A549 (cell line): ENCODE data around the gene CX3CR1.

Source experiments
- CEBPB ChIP-seq, 2 experiments: fragments of >200 bp in 1 of 2; sonication (Bioruptor Twin) in 1 of 2; formaldehyde crosslinking in 1 of 2; IDR thresholded peaks; 2 replicates each; pipeline ENCODE4 v1.6.1; 2012 to 2016
- EP300 ChIP-seq, 2 experiments: fragments of >200 bp; sonication (Bioruptor Twin); formaldehyde crosslinking; IDR thresholded peaks; 2 replicates in 1 of 2; 3 replicates in 1 of 2; pipeline ENCODE4 v1.6.1; 2016 to 2017
- ESRRA ChIP-seq: fragments of 150-350 bp; IDR thresholded peaks from 2 replicates; pipeline ENCODE4 v1.6.1; 2014; ENCODE audit warnings: mild to moderate bottlenecking, low read length, borderline replicate concordance
- JUN ChIP-seq, 2 experiments: fragments of >200 bp; sonication (Bioruptor Twin); formaldehyde crosslinking; IDR thresholded peaks; 2 replicates in 1 of 2; 3 replicates in 1 of 2; pipeline ENCODE4 v1.6.1; 2016 to 2017
- MYC ChIP-seq: IDR thresholded peaks from 2 replicates; pipeline ENCODE4 v1.6.1; 2012; ENCODE audit warnings: mild to moderate bottlenecking, inconsistent platforms, low read length, improper control_type of control experiment, borderline replicate concordance
- NFE2L2 ChIP-seq: fragments of 150-350 bp; conservative IDR thresholded peaks from 2 replicates; pipeline ENCODE4 v1.6.1; 2014; ENCODE audit warnings: low read length
- POLR2AphosphoS2 ChIP-seq: conservative IDR thresholded peaks from 2 replicates; pipeline ENCODE4 v1.6.1; 2012; ENCODE audit warnings: low read length, improper control_type of control experiment, inconsistent platforms
- RAD21 ChIP-seq, 2 experiments: fragments of >200 bp in 1 of 2; sonication (Bioruptor Twin) in 1 of 2; formaldehyde crosslinking in 1 of 2; IDR thresholded peaks in 1 of 2; conservative IDR thresholded peaks in 1 of 2; 2 replicates in 1 of 2; 3 replicates in 1 of 2; pipeline ENCODE4 v1.6.1; 2012 to 2018; ENCODE audit warnings: inconsistent platforms in 1 of 2
- RNF2 ChIP-seq: fragments of 200-600 bp; sonication (generic); IDR thresholded peaks from 2 replicates; pipeline ENCODE4 v1.6.1; 2016; ENCODE audit warnings: low read depth, mild to moderate bottlenecking, antibody characterized with exemption, moderate library complexity, borderline replicate concordance
- TF ChIP-seq, protein P1 (sequence below): fragments of 200-600 bp; sonication (generic); IDR thresholded peaks from 2 replicates; pipeline ENCODE4 v1.6.1; 2016; ENCODE audit warnings: antibody characterized with exemption, mild to moderate bottlenecking, moderate library complexity
- TF ChIP-seq, protein P2 (sequence below): fragments of 250-450 bp; sonication (Bioruptor Pico); IDR thresholded peaks from 2 replicates; pipeline ENCODE4 v1.5.0; 2021; ENCODE audit warnings: mild to moderate bottlenecking, moderate library complexity, borderline replicate concordance
- TF ChIP-seq, protein P3 (sequence below): fragments of >200 bp; sonication (Bioruptor Twin); formaldehyde crosslinking; IDR thresholded peaks from 3 replicates; pipeline ENCODE4 v1.5.1; 2016

DNA sequence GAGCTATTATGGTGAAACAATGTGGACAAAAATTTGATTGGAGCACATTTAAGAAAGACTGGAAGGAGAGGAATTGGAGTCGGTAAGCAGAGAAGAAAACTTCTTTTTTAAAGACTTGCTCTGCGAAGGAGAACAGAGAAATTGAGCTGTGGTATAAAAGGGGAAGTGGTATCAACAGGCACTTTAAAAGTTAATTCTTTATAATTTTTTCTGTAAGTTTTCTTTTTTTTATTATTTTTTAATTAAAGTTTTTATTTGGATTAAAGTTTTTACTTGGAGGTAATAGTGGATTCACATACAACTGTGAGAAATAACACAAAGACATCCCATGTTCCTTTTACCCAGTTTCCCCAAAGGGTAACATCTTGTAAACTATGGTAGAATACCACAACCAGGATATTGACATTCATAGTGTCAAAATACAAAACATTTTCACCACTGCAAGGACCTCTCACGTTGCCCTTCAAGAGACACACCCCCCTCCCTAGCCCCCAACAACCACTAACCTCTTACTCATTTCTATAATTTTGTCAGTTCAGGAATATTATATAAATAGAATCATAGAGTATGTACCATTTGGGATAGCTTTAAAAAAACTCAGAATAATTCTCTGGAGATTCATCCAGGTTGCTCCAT lies 53.6 kb downstream of the CX3CR1 start:
- TF ChIP-seq RAD21 (conservative IDR thresholded peaks at IDR 0.05 in 1 of 2, IDR thresholded peaks at IDR 0.05 in 1 of 2) (no peak), MYC (no peak), JUN (IDR thresholded peaks at IDR 0.05) (no peak), EP300 (IDR thresholded peaks at IDR 0.05) (no peak), ESRRA (no peak), CEBPB (IDR thresholded peaks at IDR 0.05) (no peak), POLR2AphosphoS2 (no peak), RNF2 (no peak), NFE2L2 (no peak)
- TF ChIP-seq, protein P1, sequence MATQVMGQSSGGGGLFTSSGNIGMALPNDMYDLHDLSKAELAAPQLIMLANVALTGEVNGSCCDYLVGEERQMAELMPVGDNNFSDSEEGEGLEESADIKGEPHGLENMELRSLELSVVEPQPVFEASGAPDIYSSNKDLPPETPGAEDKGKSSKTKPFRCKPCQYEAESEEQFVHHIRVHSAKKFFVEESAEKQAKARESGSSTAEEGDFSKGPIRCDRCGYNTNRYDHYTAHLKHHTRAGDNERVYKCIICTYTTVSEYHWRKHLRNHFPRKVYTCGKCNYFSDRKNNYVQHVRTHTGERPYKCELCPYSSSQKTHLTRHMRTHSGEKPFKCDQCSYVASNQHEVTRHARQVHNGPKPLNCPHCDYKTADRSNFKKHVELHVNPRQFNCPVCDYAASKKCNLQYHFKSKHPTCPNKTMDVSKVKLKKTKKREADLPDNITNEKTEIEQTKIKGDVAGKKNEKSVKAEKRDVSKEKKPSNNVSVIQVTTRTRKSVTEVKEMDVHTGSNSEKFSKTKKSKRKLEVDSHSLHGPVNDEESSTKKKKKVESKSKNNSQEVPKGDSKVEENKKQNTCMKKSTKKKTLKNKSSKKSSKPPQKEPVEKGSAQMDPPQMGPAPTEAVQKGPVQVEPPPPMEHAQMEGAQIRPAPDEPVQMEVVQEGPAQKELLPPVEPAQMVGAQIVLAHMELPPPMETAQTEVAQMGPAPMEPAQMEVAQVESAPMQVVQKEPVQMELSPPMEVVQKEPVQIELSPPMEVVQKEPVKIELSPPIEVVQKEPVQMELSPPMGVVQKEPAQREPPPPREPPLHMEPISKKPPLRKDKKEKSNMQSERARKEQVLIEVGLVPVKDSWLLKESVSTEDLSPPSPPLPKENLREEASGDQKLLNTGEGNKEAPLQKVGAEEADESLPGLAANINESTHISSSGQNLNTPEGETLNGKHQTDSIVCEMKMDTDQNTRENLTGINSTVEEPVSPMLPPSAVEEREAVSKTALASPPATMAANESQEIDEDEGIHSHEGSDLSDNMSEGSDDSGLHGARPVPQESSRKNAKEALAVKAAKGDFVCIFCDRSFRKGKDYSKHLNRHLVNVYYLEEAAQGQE = no peak
- TF ChIP-seq, protein P2, sequence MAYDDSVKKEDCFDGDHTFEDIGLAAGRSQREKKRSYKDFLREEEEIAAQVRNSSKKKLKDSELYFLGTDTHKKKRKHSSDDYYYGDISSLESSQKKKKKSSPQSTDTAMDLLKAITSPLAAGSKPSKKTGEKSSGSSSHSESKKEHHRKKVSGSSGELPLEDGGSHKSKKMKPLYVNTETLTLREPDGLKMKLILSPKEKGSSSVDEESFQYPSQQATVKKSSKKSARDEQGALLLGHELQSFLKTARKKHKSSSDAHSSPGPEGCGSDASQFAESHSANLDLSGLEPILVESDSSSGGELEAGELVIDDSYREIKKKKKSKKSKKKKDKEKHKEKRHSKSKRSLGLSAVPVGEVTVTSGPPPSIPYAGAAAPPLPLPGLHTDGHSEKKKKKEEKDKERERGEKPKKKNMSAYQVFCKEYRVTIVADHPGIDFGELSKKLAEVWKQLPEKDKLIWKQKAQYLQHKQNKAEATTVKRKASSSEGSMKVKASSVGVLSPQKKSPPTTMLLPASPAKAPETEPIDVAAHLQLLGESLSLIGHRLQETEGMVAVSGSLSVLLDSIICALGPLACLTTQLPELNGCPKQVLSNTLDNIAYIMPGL = no peak
- TF ChIP-seq, protein P3, sequence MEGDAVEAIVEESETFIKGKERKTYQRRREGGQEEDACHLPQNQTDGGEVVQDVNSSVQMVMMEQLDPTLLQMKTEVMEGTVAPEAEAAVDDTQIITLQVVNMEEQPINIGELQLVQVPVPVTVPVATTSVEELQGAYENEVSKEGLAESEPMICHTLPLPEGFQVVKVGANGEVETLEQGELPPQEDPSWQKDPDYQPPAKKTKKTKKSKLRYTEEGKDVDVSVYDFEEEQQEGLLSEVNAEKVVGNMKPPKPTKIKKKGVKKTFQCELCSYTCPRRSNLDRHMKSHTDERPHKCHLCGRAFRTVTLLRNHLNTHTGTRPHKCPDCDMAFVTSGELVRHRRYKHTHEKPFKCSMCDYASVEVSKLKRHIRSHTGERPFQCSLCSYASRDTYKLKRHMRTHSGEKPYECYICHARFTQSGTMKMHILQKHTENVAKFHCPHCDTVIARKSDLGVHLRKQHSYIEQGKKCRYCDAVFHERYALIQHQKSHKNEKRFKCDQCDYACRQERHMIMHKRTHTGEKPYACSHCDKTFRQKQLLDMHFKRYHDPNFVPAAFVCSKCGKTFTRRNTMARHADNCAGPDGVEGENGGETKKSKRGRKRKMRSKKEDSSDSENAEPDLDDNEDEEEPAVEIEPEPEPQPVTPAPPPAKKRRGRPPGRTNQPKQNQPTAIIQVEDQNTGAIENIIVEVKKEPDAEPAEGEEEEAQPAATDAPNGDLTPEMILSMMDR = no peak
